ENCODE results near the gene TWNK.

The TWNK gene

DNA sequence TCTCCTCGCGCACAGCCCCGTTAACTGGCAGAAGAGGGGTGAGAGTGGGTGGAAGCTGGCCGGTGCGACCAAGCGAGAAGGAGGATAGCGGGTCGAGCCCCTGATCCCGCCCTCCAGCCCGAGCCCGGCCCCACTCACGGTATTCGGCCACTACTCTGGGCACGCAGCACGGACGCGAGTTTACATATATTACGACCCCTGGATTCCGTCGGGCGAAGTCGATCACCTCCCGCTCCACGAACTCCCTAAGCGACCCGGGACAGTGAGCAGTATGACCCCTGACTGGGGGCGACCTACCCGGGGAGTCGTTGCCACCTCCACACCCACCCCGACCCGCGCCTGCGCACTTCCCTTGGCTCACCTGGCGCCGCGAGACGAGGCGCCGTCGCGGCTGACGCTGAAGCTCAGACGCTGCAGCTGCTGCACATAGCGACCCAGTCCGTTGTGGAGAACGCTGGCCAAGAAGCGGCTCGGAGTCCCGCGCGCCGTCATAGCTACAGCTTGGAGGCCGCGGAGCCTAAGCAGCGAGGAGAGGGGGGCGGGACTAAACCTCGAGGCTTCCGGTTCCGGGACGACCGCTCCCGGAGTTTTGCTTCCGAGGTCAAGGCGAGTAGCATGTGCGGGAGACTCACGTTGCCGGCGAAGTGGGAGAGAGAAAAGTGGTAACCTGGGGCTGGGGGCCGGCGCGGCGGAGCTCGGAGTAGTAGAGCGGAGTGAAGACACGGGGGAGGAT, at the start of gene TWNK, which contains the start of gene MRPL43:
TSS of gene TWNK (plus strand) at position 592 of the 733 bp plus-strand sequence. CDS start 668 bp downstream, outside the sequence.
TSS of gene MRPL43 (minus strand) at position 546 of the 733 bp plus-strand sequence. CDS start at position 492, 54 bp downstream.
- H3K27me3 ChIP-seq (ENCODE audit: low read depth), result no peaks in the 10 kb centered on the region
- H3K9me3 ChIP-seq, result 0 out of 2 replicates have a peak, but pooled peaks cover 3% of the 10 kb centered on the region
- in situ Hi-C loops (cut with MboI; ENCODE audit: low sequenced_read_pairs), result no loop called here
- peak within 1 kb of the TSS; percentile 94 for H3K4me3 ChIP-seq
- peak; percentile 70 to 91 for DNase-seq (ENCODE audit: low spot score in 2 of 2)
- H3K36me3 ChIP-seq (replicated peaks), result peaks cover 35% of the 10 kb centered on the region
- H3K4me1 ChIP-seq, result peaks cover 19% of the 10 kb centered on the region

DNA sequence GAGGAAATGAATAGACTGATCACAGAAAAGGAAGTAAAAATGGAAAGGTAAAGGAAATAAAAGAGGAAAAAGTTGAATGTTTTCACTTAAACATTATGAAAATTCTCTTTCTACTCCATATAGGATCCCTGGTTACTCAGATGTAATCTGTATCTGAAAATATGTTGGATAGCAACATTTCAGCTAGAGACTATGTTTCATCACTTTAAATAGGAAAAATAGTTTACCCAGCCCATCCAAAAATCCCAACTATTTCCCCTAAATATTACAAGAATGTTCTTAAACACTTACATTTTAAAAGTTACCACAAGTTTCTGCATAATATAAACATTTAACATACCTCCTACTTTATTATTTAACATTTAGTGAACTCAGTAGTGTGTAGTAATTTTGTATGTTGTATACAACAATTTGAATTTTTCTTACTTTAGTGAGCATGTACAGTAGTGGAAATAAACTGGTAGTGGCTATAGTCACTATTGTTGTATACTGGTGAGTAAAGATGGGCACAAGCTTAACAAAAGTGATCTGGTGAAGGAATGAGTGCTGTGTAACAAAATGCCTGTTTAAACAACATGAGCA, 47.5 kb upstream of the TWNK start:
- Histone ChIP-seq H3K27me3 (ENCODE audit: low read depth) (no peaks in the 10 kb centered on the region), H3K4me1 (no peaks in the 10 kb centered on the region; the same call in 1 of the 2 replicates), H3K4me3 (no peak overlapping the region), H3K9me3 (no peaks in the 10 kb centered on the region), H3K36me3 (replicated peaks) (peaks cover 38% of the 10 kb centered on the region)
- no peak for DNase-seq (ENCODE audit: low spot score in 2 of 2)
- in situ Hi-C loops (cut with MboI; ENCODE audit: low sequenced_read_pairs), result no loop called here

DNA sequence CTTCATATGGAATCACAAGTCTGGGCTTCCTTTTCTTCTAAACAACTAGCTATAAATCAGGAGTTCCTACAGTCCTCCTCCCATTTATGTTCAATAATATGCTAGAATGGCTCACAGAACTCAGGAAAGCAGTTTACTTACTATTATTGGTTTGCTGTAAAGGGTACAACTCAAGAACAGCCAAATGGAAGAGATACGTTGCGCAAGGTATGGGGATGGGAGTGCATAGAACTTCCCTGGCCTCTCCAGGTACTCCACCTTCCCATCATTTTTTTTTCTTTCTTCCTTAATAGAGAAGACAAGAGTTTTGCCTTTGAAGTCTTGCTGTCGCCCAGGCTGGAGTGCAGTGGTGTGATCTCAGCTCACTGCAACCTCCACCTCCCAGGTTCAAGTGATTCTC, 45.1 kb upstream of the TWNK start:
- Histone ChIP-seq H3K27me3 (ENCODE audit: low read depth) (no peaks in the 10 kb centered on the region), H3K9me3 (no peaks in the 10 kb centered on the region), H3K4me1 (no peaks in the 10 kb centered on the region; the same call in 1 of the 2 replicates), H3K4me3 (no peak overlapping the region), H3K36me3 (replicated peaks) (peaks cover 54% of the 10 kb centered on the region)
- in situ Hi-C loops (cut with MboI; ENCODE audit: low sequenced_read_pairs), result no loop called here
- DNase-seq (ENCODE audit: low spot score in 2 of 2), result no peak

DNA sequence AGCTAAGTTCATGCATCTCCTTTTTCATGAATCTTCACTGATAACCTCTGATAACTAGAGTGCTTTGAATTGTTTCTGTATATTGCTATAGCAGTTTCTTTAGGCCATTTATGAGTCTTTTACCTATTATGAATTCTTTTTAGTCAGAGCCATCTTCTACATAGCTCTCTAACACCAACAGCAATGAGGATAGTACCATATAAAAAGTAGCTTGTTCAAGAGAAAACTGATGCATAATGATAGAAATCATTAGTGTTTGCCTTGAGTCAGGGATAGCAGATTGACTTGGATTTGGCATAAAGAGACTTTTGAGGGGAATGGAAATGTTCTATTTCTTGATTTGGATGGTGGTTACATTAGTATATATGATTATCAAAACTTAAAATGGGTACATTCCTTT, 43.8 kb upstream of the TWNK start:
- Histone ChIP-seq H3K9me3 (no peaks in the 10 kb centered on the region), H3K27me3 (ENCODE audit: low read depth) (no peaks in the 10 kb centered on the region), H3K36me3 (replicated peaks) (peaks cover 58% of the 10 kb centered on the region), H3K4me3 (no peak overlapping the region), H3K4me1 (no peaks in the 10 kb centered on the region; the same call in 1 of the 2 replicates)
- DNase-seq (ENCODE audit: low spot score in 2 of 2), result no peak
- in situ Hi-C loops (cut with MboI; ENCODE audit: low sequenced_read_pairs), result no loop called here

GRCh38 chr10:100945754-100946153, 41.6 kb upstream of the TWNK start:
- no peak for DNase-seq (ENCODE audit: low spot score in 2 of 2)
- H3K4me3 ChIP-seq, result no peak overlapping the region
- no peaks in the 10 kb centered on the region; the same call in 1 of the 2 replicates for H3K4me1 ChIP-seq
- no peaks in the 10 kb centered on the region for H3K9me3 ChIP-seq
- H3K36me3 ChIP-seq (replicated peaks), result peaks cover 63% of the 10 kb centered on the region
- no peaks in the 10 kb centered on the region for H3K27me3 ChIP-seq (ENCODE audit: low read depth)
- in situ Hi-C loops (cut with MboI; ENCODE audit: low sequenced_read_pairs), result no loop called here

- H3K36me3 ChIP-seq (replicated peaks), result peaks cover 57% of the 10 kb centered on the region
- no peak for DNase-seq (ENCODE audit: low spot score in 2 of 2)
- in situ Hi-C loops (cut with MboI; ENCODE audit: low sequenced_read_pairs), result no loop called here
Observed at GRCh38 chr10:100948916-100949315, 38.4 kb upstream of the TWNK start.

DNA sequence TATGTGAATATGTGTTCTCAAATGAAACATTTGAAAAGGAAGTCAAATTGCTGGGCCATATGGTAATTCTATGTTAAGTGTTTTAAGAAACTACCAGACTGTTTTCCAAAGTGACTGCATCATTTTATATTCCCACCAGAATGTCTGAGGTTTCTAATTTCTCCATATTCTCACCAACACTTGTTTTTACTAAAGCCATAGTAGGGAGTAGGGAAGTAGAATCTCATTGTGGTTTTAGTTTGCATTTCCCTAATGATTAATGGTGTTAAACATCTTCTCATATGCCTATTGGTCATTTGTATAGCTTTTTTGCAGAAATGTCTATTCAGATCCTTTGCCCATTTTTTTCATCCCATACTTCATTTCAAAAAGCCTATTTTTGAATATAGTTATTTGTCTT, 27.1 kb upstream of the TWNK start:
- H3K36me3 ChIP-seq (replicated peaks), result peaks cover 34% of the 10 kb centered on the region
- H3K4me3 ChIP-seq, result no peak overlapping the region
- no peaks in the 10 kb centered on the region for H3K9me3 ChIP-seq
- H3K27me3 ChIP-seq (ENCODE audit: low read depth), result no peaks in the 10 kb centered on the region
- no peaks in the 10 kb centered on the region for H3K4me1 ChIP-seq
- in situ Hi-C loops (cut with MboI; ENCODE audit: low sequenced_read_pairs), result no loop called here
- DNase-seq (ENCODE audit: low spot score in 2 of 2), result no peak

More at GRCh38 chr10:100948916-100949315, 38.4 kb upstream of the TWNK start:
- Histone ChIP-seq H3K9me3 (no peaks in the 10 kb centered on the region), H3K27me3 (ENCODE audit: low read depth) (no peaks in the 10 kb centered on the region), H3K4me1 (no peaks in the 10 kb centered on the region), H3K4me3 (no peak overlapping the region)

DNA sequence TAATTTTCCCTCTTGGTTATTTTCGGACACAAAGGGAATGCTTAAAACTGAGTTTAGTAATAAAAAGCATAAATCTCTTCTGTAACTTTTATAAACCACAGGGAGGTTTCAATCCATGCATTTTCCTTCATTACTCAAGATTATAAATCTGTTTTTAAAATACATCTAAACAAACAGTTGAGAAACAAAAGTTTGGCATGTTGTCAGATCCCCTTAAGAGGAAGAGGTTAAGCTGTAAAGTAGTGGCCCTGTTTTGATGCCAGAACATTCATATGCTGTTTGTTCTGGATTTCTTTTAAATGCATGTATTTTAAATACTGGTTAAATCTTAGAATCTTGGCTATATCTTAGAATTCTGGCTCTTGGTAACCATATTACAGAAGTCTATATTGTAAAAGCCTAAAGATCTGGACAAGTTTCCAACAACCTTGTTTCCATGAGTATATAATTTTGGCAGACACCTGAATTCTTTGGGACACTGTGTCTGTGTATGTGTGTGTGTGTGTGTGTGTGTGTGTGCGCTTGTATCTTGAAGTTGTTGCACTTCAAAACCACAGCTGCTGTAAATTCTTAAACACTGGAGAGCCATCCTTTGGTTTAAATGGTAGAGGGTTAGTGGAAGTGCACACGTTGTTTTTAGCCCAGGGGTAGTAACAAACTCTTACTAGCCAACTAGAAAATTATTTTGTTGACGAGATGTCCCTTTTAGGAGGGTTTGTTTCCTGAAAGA, 24.8 kb upstream of the TWNK start:
- peaks cover 29% of the 10 kb centered on the region for H3K36me3 ChIP-seq (replicated peaks)
- H3K27me3 ChIP-seq (ENCODE audit: low read depth), result no peaks in the 10 kb centered on the region
- H3K4me1 ChIP-seq, result no peaks in the 10 kb centered on the region
- no peaks in the 10 kb centered on the region for H3K9me3 ChIP-seq
- in situ Hi-C loops (cut with MboI; ENCODE audit: low sequenced_read_pairs), result no loop called here
- no peak overlapping the region for H3K4me3 ChIP-seq
- no peak for DNase-seq (ENCODE audit: low spot score in 2 of 2)

DNA sequence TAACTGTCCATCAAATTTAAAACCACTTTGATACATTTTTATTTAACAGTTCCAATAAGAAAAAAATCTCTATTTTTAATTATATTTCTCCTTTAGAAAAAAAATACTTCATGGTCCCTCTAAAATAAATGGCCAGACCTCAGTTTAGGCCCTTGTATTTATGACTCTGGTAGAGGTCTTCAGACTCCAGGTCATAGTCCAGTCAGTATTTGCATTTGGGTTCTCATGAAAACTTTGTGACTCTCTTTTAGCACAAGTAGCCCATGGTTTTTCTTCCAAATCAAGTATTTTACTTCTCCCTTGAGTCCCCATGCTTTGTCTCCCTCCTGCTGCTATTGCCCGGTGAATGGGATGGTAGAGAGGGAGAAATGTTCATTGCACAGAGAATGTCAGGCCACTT, 23.5 kb upstream of the TWNK start:
- peaks cover 25% of the 10 kb centered on the region for H3K36me3 ChIP-seq (replicated peaks)

GRCh38 chr10:100965820-100966219, 21.5 kb upstream of the TWNK start:
- H3K36me3 ChIP-seq (replicated peaks), result peaks cover 11% of the 10 kb centered on the region

More for the DNA sequence above, 23.5 kb upstream of the TWNK start:
- Histone ChIP-seq H3K9me3 (no peaks in the 10 kb centered on the region), H3K4me1 (no peaks in the 10 kb centered on the region), H3K27me3 (ENCODE audit: low read depth) (no peaks in the 10 kb centered on the region), H3K4me3 (no peak overlapping the region)
- DNase-seq (ENCODE audit: low spot score in 2 of 2), result no peak
- in situ Hi-C loops (cut with MboI; ENCODE audit: low sequenced_read_pairs), result no loop called here

DNA sequence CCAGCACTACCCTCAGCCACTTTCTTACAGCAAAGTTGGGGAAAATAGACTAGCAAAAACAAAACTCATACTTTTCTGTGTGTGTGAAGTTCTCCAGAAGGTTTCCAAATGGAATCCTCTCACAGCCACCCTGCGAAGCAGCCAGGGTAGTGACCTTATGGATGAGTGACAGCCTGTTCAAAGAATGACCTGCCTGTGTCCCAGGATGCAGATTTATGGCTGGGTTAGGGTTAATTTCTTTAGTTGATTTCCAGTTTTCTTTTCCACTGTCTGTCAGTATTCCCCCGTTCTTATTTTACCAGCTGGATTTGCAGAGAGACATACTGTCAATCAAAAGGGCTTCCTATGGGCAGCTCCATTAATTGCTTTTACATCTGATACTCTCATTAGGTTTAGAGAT, 20.5 kb upstream of the TWNK start:
- peaks cover 7% of the 10 kb centered on the region for H3K36me3 ChIP-seq (replicated peaks)
- H3K4me3 ChIP-seq, result no peak overlapping the region
- no peaks in the 10 kb centered on the region for H3K27me3 ChIP-seq (ENCODE audit: low read depth)
- 0 out of 2 replicates have a peak, but pooled peaks cover 4% of the 10 kb centered on the region for H3K4me1 ChIP-seq
- DNase-seq (ENCODE audit: low spot score in 2 of 2), result no peak
- H3K9me3 ChIP-seq, result no peaks in the 10 kb centered on the region
- in situ Hi-C loops (cut with MboI; ENCODE audit: low sequenced_read_pairs), result no loop called here

More at GRCh38 chr10:100965820-100966219, 21.5 kb upstream of the TWNK start:
- Histone ChIP-seq H3K9me3 (no peaks in the 10 kb centered on the region), H3K4me1 (0 out of 2 replicates have a peak, but pooled peaks cover 4% of the 10 kb centered on the region), H3K27me3 (ENCODE audit: low read depth) (no peaks in the 10 kb centered on the region), H3K4me3 (no peak overlapping the region)
- in situ Hi-C loops (cut with MboI; ENCODE audit: low sequenced_read_pairs), result no loop called here
- no peak for DNase-seq (ENCODE audit: low spot score in 2 of 2)

GRCh38 chr10:100967332-100967731, 20.0 kb upstream of the TWNK start:
- no peak overlapping the region for H3K4me3 ChIP-seq
- 0 out of 2 replicates have a peak, but pooled peaks cover 4% of the 10 kb centered on the region for H3K4me1 ChIP-seq
- H3K9me3 ChIP-seq, result no peaks in the 10 kb centered on the region
- H3K27me3 ChIP-seq (ENCODE audit: low read depth), result no peaks in the 10 kb centered on the region
- no peak for DNase-seq (ENCODE audit: low spot score in 2 of 2)
- H3K36me3 ChIP-seq (replicated peaks), result peaks cover 5% of the 10 kb centered on the region
- in situ Hi-C loops (cut with MboI; ENCODE audit: low sequenced_read_pairs), result no loop called here

- in situ Hi-C loops (cut with MboI; ENCODE audit: low sequenced_read_pairs), result no loop called here
- no peaks in the 10 kb centered on the region; the same call in 1 of the 2 replicates for H3K36me3 ChIP-seq (replicated peaks)
- no peaks in the 10 kb centered on the region for H3K27me3 ChIP-seq (ENCODE audit: low read depth)
- H3K4me3 ChIP-seq, result no peak overlapping the region
- DNase-seq (ENCODE audit: low spot score in 2 of 2), result no peak
- H3K4me1 ChIP-seq, result 0 out of 2 replicates have a peak, but pooled peaks cover 4% of the 10 kb centered on the region
- H3K9me3 ChIP-seq, result no peaks in the 10 kb centered on the region
Observed at GRCh38 chr10:100968062-100968736, 19.1 kb upstream of the TWNK start.
